ENCODE data around the gene DNAJC7.

The DNAJC7 gene

GRCh38 chr17:41944943-41945342 is 72.3 kb downstream of the DNAJC7 start:
- no peak for DNase-seq
- H3K27me3 ChIP-seq, result no peaks in the 10 kb centered on the region
- no peak overlapping the region for H3K4me3 ChIP-seq (ENCODE audit: low read depth, low read length)
- no peaks in the 10 kb centered on the region; the same call in 1 of the 2 replicates for H3K36me3 ChIP-seq
- TF ChIP-seq, protein P1, sequence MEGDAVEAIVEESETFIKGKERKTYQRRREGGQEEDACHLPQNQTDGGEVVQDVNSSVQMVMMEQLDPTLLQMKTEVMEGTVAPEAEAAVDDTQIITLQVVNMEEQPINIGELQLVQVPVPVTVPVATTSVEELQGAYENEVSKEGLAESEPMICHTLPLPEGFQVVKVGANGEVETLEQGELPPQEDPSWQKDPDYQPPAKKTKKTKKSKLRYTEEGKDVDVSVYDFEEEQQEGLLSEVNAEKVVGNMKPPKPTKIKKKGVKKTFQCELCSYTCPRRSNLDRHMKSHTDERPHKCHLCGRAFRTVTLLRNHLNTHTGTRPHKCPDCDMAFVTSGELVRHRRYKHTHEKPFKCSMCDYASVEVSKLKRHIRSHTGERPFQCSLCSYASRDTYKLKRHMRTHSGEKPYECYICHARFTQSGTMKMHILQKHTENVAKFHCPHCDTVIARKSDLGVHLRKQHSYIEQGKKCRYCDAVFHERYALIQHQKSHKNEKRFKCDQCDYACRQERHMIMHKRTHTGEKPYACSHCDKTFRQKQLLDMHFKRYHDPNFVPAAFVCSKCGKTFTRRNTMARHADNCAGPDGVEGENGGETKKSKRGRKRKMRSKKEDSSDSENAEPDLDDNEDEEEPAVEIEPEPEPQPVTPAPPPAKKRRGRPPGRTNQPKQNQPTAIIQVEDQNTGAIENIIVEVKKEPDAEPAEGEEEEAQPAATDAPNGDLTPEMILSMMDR (IDR thresholded peaks at IDR 0.05; ENCODE audit: low read depth, low read length), result no peak
- H3K4me1 ChIP-seq, result peaks cover 2% of the 10 kb centered on the region; the same call in 1 of the 2 replicates
- no peaks in the 10 kb centered on the region for H3K9me3 ChIP-seq

DNA sequence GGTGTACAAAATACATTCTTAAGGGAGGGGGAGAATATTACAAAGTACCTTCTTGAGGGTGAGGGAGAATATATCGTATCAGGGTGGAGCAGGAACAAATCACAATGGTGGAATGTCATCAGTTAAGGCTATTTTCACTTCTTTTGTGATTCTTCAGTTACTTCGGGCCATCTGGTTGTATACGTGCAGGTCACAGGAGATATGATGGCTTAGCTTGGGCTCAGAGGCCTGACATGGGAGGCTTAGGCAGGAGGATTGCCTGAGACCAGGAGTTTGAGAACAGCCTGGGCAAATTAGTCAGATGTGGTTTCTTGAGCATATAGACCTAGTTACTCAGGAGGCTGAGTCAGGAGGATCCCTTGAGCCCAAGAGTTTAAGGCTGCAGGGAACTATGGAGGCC is 73.7 kb downstream of the DNAJC7 start:
- DNase-seq, result no peak
- TF ChIP-seq, protein P1 (IDR thresholded peaks at IDR 0.05; ENCODE audit: low read depth, low read length), result no peak
- Histone ChIP-seq H3K4me3 (ENCODE audit: low read depth, low read length) (no peak overlapping the region), H3K4me1 (peaks cover 13% of the 10 kb centered on the region), H3K36me3 (no peaks in the 10 kb centered on the region), H3K9me3 (no peaks in the 10 kb centered on the region), H3K27me3 (no peaks in the 10 kb centered on the region)

- TF ChIP-seq, protein P1 (IDR thresholded peaks at IDR 0.05; ENCODE audit: low read depth, low read length), result no peak
- Histone ChIP-seq H3K4me3 (ENCODE audit: low read depth, low read length) (no peak overlapping the region), H3K4me1 (peaks cover 17% of the 10 kb centered on the region), H3K36me3 (peaks cover under 1% of the 10 kb centered on the region), H3K27me3 (no peaks in the 10 kb centered on the region), H3K9me3 (no peaks in the 10 kb centered on the region)
- DNase-seq, result no peak
Observed at GRCh38 chr17:41942626-41943373, 74.4 kb downstream of the DNAJC7 start.

DNA sequence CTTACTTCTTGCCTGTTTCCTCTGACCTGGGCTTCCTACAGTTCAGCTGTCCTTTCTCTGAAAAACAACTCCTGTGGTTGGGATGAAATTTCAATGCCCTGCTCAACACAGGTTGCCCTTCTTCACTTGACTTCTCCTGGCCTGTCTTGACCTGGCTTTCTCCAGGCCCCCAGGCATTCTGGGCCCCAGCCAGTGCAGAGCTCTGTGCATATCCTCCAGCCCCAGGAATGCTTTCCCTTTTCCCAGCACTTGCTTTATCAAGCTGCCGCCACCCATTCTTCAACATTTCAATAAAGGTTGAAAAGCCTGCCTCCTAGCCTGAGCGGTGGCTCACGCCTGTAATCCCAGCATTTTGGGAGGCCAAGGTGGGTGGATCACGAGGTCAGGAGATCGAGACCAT is 76.1 kb downstream of the DNAJC7 start:
- H3K9me3 ChIP-seq, result no peaks in the 10 kb centered on the region
- H3K27me3 ChIP-seq, result no peaks in the 10 kb centered on the region
- no peak overlapping the region for H3K4me3 ChIP-seq (ENCODE audit: low read depth, low read length)
- H3K4me1 ChIP-seq, result peaks cover 20% of the 10 kb centered on the region
- no peak for DNase-seq
- peaks cover 11% of the 10 kb centered on the region for H3K36me3 ChIP-seq
- TF ChIP-seq, protein P1 (IDR thresholded peaks at IDR 0.05; ENCODE audit: low read depth, low read length), result no peak

- no peaks in the 10 kb centered on the region for H3K27me3 ChIP-seq
- DNase-seq, result no peak
- H3K36me3 ChIP-seq, result peaks cover 22% of the 10 kb centered on the region
- no peak overlapping the region for H3K4me3 ChIP-seq (ENCODE audit: low read depth, low read length)
- TF ChIP-seq, protein P1 (IDR thresholded peaks at IDR 0.05; ENCODE audit: low read depth, low read length), result no peak
- H3K9me3 ChIP-seq, result no peaks in the 10 kb centered on the region
- peaks cover 20% of the 10 kb centered on the region for H3K4me1 ChIP-seq
Observed at GRCh38 chr17:41939693-41940090, 77.5 kb downstream of the DNAJC7 start.

DNA sequence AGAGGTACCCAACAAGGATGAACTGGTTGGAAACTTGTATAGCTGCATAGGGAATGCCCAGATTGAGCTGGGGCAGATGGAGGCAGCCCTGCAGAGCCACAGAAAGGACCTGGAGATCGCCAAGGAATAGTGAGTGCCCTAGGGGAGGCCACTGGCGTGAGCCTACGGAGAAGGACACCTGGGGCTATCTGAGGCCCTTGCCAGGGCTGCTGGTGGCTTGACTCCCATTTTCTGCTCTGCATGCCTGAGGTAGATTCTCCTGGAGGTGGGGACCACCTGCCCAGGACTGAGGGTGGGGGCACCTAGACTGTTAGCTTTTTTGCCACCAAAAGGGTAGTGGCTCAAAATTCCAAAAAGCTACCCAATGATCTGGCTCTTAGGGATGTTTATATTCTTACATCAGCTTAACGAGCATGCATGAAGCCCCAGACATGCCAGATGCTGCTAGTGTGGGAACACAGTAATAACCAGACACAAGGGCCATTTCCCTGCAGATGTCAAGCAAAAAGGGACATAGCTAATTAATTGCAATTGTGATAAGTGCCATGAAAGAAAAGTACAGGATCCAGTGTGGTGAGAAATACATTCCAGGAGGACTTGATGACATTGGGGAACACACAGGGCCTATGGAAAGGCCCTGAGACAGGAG is 78.1 kb downstream of the DNAJC7 start:
- H3K9me3 ChIP-seq, result no peaks in the 10 kb centered on the region
- DNase-seq, result no peak
- peaks cover 22% of the 10 kb centered on the region for H3K36me3 ChIP-seq
- H3K4me3 ChIP-seq (ENCODE audit: low read depth, low read length), result no peak overlapping the region
- TF ChIP-seq, protein P1 (IDR thresholded peaks at IDR 0.05; ENCODE audit: low read depth, low read length), result no peak
- H3K4me1 ChIP-seq, result peaks cover 20% of the 10 kb centered on the region
- no peaks in the 10 kb centered on the region for H3K27me3 ChIP-seq
